Smooth muscle cell of bladder (primary cell): ENCODE results near the gene TAF5. TPM values are rescaled to one million over a fixed set of nuclear protein-coding genes. Genes with fewer than 3 reads are reported as not detected.

Source experiments
- total RNA-seq: library from RNA; depleted of rRNA; stranded (reverse); fragments of >200 nt; gene quantifications from 2 replicates; pipeline ENCODE4 v1.2.3, GENCODE V29; 2014

The TAF5 gene
- total RNA-seq, result 2.4 and 3.2 TPM in 2 replicates

GRCh38 chr10:103367782-103368518 lies at the start of gene TAF5:
TSS of gene TAF5 (plus strand) at chr10:103367976. CDS start at chr10:103367990, 14 bp downstream.

GRCh38 chr10:103350517-103351260 lies 17.1 kb upstream of the TAF5 start, which contains the start of gene PCGF6:
TSS of gene PCGF6 (minus strand) at chr10:103351140. CDS start at chr10:103351066, 74 bp downstream.

GRCh38 chr10:103396067-103396788 lies 28.5 kb downstream of the TAF5 start, which contains the start of the genes ATP5MK and PDCD11:
TSS of gene ATP5MK (minus strand) at chr10:103396475. CDS start at chr10:103392457, 4,018 bp downstream.
TSS of gene PDCD11 (plus strand) at chr10:103396626. CDS start at chr10:103398427, 1,801 bp downstream.

Other genes starting within 250 kb of the TAF5 start
- 65.2 and 73.7 TPM in 2 replicates for gene NT5C2, start 174.7 kb upstream of the TAF5 start, total RNA-seq
- gene RPEL1, start 122.1 kb upstream of the TAF5 start, total RNA-seq, result under 0.01 TPM in 1 of 2 replicates, not detected in the other
- gene INA, start 90.8 kb upstream of the TAF5 start, total RNA-seq, result 0.18 and 0.28 TPM in 2 replicates
- 10.0 and 13.5 TPM in 2 replicates for gene PCGF6, start 16.8 kb upstream of the TAF5 start, total RNA-seq
- 172 and 210 TPM in 2 replicates for gene ATP5MK, start 28.5 kb downstream of the TAF5 start, total RNA-seq
- 25.6 and 28.8 TPM in 2 replicates for gene PDCD11, start 28.6 kb downstream of the TAF5 start, total RNA-seq
- gene CALHM2, start 84.4 kb downstream of the TAF5 start, total RNA-seq, result 15.5 and 21.0 TPM in 2 replicates
- gene CALHM1, start 90.9 kb downstream of the TAF5 start, total RNA-seq, result not detected in 2 replicates
- not detected in 2 replicates for gene CALHM3, start 111.3 kb downstream of the TAF5 start, total RNA-seq
- gene NEURL1, start 125.7 kb downstream of the TAF5 start, total RNA-seq, result 0.57 and 1.6 TPM in 2 replicates